ENCODE data around the gene MPIG6B. TPM values are rescaled to one million over a fixed set of nuclear protein-coding genes. Genes with fewer than 3 reads are reported as not detected.

The MPIG6B gene
- polyA plus RNA-seq, 1 donor (not counting 4 experiments of a cell fraction or from before 2014, with no cell fraction given) = 0.10 TPM

DNA sequence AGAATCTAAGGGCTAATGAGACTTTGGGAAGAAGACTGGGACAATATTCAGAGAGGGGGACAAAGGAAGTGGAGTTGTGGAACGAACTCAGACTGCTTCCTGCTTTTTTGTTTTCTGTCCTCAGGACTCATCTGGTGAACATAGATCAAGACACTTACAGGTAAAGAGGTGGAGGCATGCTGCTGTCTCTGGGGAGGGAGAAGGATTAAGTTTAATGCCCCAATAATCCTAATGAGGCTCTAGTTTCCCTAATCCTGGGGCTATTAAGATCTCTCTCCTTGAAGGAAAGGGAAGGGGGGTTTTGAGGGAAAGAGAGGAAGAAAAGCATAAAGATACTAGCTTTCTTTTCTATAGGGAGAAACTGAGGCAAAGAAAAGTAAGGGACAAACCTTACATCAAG is 21.2 kb downstream of the MPIG6B start:
- H3K36me3 ChIP-seq (ENCODE audit: control insufficient read depth in 2 of 2, extremely low read depth in 1 of 2, insufficient read depth in 2 of 2, low read length in 2 of 2) = peaks cover 2 to 28% of the 10 kb centered on the region in 2 experiments
- no peak for FAIRE-seq

GRCh38 chr6:31749301-31750036 is 26.3 kb downstream of the MPIG6B start:
- Histone ChIP-seq H3K27ac (ENCODE audit: control insufficient read depth, insufficient read depth, low read length) (no peak overlapping the region), H3K4me1 (ENCODE audit: control insufficient read depth, extremely low read depth, insufficient read depth, low read length) (no peaks in the 10 kb centered on the region), H3K79me2 (ENCODE audit: control insufficient read depth, insufficient read depth, low read length) (no peaks in the 10 kb centered on the region), H4K20me1 (ENCODE audit: control insufficient read depth, extremely low read depth, insufficient read depth, low read length) (no peaks in the 10 kb centered on the region), H3K4me2 (ENCODE audit: control insufficient read depth, extremely low read depth, insufficient read depth, low read depth, low read length) (no peak overlapping the region), H3K4me3 (ENCODE audit: control insufficient read depth in 2 of 3, extremely low read depth in 1 of 3, insufficient read depth in 2 of 3, low read depth in 1 of 3, low read length in 3 of 3) (no peak overlapping the region), H2AFZ (ENCODE audit: control insufficient read depth, low read length) (no peak overlapping the region), H3K36me3 (ENCODE audit: control insufficient read depth in 2 of 2, extremely low read depth in 1 of 2, insufficient read depth in 2 of 2, low read length in 2 of 2) (peaks cover 0 to 12% of the 10 kb centered on the region in 2 experiments), H3K9me3 (ENCODE audit: control insufficient read depth, low read depth, low read length) (no peaks in the 10 kb centered on the region), H3K27me3 (ENCODE audit: control insufficient read depth, extremely low read depth, insufficient read depth, low read length) (no peaks in the 10 kb centered on the region), H3K9ac (ENCODE audit: control insufficient read depth, extremely low read depth, insufficient read depth, low read length) (no peak overlapping the region), H3K9me1 (ENCODE audit: control insufficient read depth, extremely low read depth, insufficient read depth, low read length) (no peaks in the 10 kb centered on the region)
- TF ChIP-seq, protein P1, sequence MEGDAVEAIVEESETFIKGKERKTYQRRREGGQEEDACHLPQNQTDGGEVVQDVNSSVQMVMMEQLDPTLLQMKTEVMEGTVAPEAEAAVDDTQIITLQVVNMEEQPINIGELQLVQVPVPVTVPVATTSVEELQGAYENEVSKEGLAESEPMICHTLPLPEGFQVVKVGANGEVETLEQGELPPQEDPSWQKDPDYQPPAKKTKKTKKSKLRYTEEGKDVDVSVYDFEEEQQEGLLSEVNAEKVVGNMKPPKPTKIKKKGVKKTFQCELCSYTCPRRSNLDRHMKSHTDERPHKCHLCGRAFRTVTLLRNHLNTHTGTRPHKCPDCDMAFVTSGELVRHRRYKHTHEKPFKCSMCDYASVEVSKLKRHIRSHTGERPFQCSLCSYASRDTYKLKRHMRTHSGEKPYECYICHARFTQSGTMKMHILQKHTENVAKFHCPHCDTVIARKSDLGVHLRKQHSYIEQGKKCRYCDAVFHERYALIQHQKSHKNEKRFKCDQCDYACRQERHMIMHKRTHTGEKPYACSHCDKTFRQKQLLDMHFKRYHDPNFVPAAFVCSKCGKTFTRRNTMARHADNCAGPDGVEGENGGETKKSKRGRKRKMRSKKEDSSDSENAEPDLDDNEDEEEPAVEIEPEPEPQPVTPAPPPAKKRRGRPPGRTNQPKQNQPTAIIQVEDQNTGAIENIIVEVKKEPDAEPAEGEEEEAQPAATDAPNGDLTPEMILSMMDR (optimal IDR thresholded peaks at IDR 0.05 in 1 of 3, IDR thresholded peaks at IDR 0.05 in 1 of 3, conservative IDR thresholded peaks at IDR 0.05 in 1 of 3; ENCODE audit: extremely low read depth in 1 of 3, insufficient read depth in 2 of 3, low read length in 3 of 3) = no peak
- no peak for TF ChIP-seq EZH2 (IDR thresholded peaks at IDR 0.05; ENCODE audit: low read length)
- dilution Hi-C loops (cut with MboI; ENCODE audit: extremely low pct_ligation_motif_present, low sequenced_read_pairs) = no loop called here
- DNase-seq (ENCODE audit: low read depth, low spot score) = no peak
- FAIRE-seq = no peak

More for the DNA sequence above, 21.2 kb downstream of the MPIG6B start:
- no peaks in the 10 kb centered on the region for H3K27me3 ChIP-seq (ENCODE audit: control insufficient read depth, extremely low read depth, insufficient read depth, low read length)
- H3K27ac ChIP-seq (ENCODE audit: control insufficient read depth, insufficient read depth, low read length) = no peak overlapping the region
- no peak for DNase-seq (ENCODE audit: low read depth, low spot score)
- no peaks in the 10 kb centered on the region for H3K79me2 ChIP-seq (ENCODE audit: control insufficient read depth, insufficient read depth, low read length)
- dilution Hi-C loops (cut with MboI; ENCODE audit: extremely low pct_ligation_motif_present, low sequenced_read_pairs) = no loop called here
- H4K20me1 ChIP-seq (ENCODE audit: control insufficient read depth, extremely low read depth, insufficient read depth, low read length) = no peaks in the 10 kb centered on the region
- H3K9me1 ChIP-seq (ENCODE audit: control insufficient read depth, extremely low read depth, insufficient read depth, low read length) = no peaks in the 10 kb centered on the region
- no peak overlapping the region for H3K9ac ChIP-seq (ENCODE audit: control insufficient read depth, extremely low read depth, insufficient read depth, low read length)
- TF ChIP-seq EZH2 (IDR thresholded peaks at IDR 0.05; ENCODE audit: low read length) = no peak
- TF ChIP-seq, protein P1 (optimal IDR thresholded peaks at IDR 0.05 in 1 of 3, IDR thresholded peaks at IDR 0.05 in 1 of 3, conservative IDR thresholded peaks at IDR 0.05 in 1 of 3; ENCODE audit: extremely low read depth in 1 of 3, insufficient read depth in 2 of 3, low read length in 3 of 3) = no peak
- H2AFZ ChIP-seq (ENCODE audit: control insufficient read depth, low read length) = no peak overlapping the region
- no peaks in the 10 kb centered on the region for H3K4me1 ChIP-seq (ENCODE audit: control insufficient read depth, extremely low read depth, insufficient read depth, low read length)
- no peak overlapping the region for H3K4me2 ChIP-seq (ENCODE audit: control insufficient read depth, extremely low read depth, insufficient read depth, low read depth, low read length)
- H3K9me3 ChIP-seq (ENCODE audit: control insufficient read depth, low read depth, low read length) = no peaks in the 10 kb centered on the region
- H3K4me3 ChIP-seq (ENCODE audit: control insufficient read depth in 2 of 3, extremely low read depth in 1 of 3, insufficient read depth in 2 of 3, low read depth in 1 of 3, low read length in 3 of 3) = no peak overlapping the region

Data from keratinocyte (primary cell).